IMR-90 (cell line): ENCODE data around the gene UNC13A. TPM values are rescaled to one million over a fixed set of nuclear protein-coding genes. Genes with fewer than 3 reads are reported as not detected.

Experiments
- ATAC-seq: fragments of 200-7000 bp; cut with Tn5 transposase; 2 replicates; pipeline ENCODE4 v1.9.1; 2020; ENCODE audit warnings: low read depth, mild to moderate bottlenecking, moderate library complexity
- BruUV-seq: library from RNA; stranded (reverse); fragments of 400-500 nt; replicated peaks from 2 replicates; lab custom pipeline; 2021; lab: Mats Ljungman, UMichigan
- CTCF ChIA-PET: fragments of 300-600 bp; formaldehyde crosslinking; extraction: SDS; loops from one replicate; lab custom pipeline; 2021; ENCODE audit warnings: antibody characterized with exemption; lab: Yijun Ruan, JAX
- POLR2A ChIA-PET: fragments of 300-600 bp; sonication (Branson Sonifier 250); formaldehyde crosslinking; loops from one replicate; lab custom pipeline; 2022; ENCODE audit warnings: antibody characterized with exemption; ENCODE audit not compliant: unreplicated experiment; lab: Charles Lee
- DNase-seq: peaks from one replicate; pipeline ENCODE4 v3.0.0; 2013
- H2AFZ ChIP-seq: replicated peaks from 2 replicates; pipeline ENCODE3; 2013; ENCODE audit warnings: low read length, mild to moderate bottlenecking; ENCODE audit not compliant: poor library complexity
- H2AK5ac ChIP-seq: 2 replicates; pipeline ENCODE4 v1.6.1; 2013; ENCODE audit warnings: low read depth, low read length, inconsistent platforms
- H2AK9ac ChIP-seq: replicated peaks from 2 replicates; pipeline ENCODE3; 2013; ENCODE audit warnings: mild to moderate bottlenecking, low read depth, low read length, moderate library complexity; ENCODE audit not compliant: poor library complexity
- H2BK120ac ChIP-seq: 2 replicates; pipeline ENCODE4 v1.6.1; 2013; ENCODE audit warnings: low read depth, low read length, inconsistent platforms
- H2BK15ac ChIP-seq: 3 replicates; pipeline ENCODE4 v1.6.1; 2013; ENCODE audit warnings: low read depth, low read length, inconsistent platforms
- H2BK20ac ChIP-seq: 2 replicates; pipeline ENCODE4 v1.6.1; 2013; ENCODE audit warnings: low read depth, mild to moderate bottlenecking, inconsistent platforms, low read length, moderate library complexity
- H2BK5ac ChIP-seq: 2 replicates; pipeline ENCODE4 v1.6.1; 2013; ENCODE audit warnings: mild to moderate bottlenecking, low read depth, low read length, inconsistent platforms; ENCODE audit not compliant: poor library complexity, severe bottlenecking
- H3K14ac ChIP-seq: replicated peaks from 2 replicates; pipeline ENCODE4 v1.6.1; 2013; ENCODE audit warnings: low read depth, low read length, inconsistent platforms
- H3K18ac ChIP-seq: 2 replicates; pipeline ENCODE4 v1.6.1; 2013; ENCODE audit warnings: low read depth, low read length, control low read depth
- H3K23ac ChIP-seq: 2 replicates; pipeline ENCODE4 v1.6.1; 2013; ENCODE audit warnings: low read depth, low read length, inconsistent platforms
- H3K27ac ChIP-seq: 2 replicates; pipeline ENCODE4 v1.5.1; 2013; ENCODE audit warnings: mild to moderate bottlenecking, control low read depth, low read length; ENCODE audit not compliant: insufficient read depth
- H3K27me3 ChIP-seq: 2 replicates; pipeline ENCODE4 v1.6.1; 2013; ENCODE audit warnings: low read length; ENCODE audit not compliant: control insufficient read depth, insufficient read depth
- H3K36me3 ChIP-seq: 2 replicates; pipeline ENCODE4 v1.6.1; 2013; ENCODE audit warnings: low read length, mixed read lengths; ENCODE audit not compliant: control insufficient read depth, insufficient read depth
- H3K4ac ChIP-seq: 2 replicates; pipeline ENCODE4 v1.6.1; 2013; ENCODE audit warnings: low read depth, low read length, inconsistent platforms
- H3K4me1 ChIP-seq: 2 replicates; pipeline ENCODE4 v1.6.1; 2013; ENCODE audit warnings: low read length, mixed read lengths; ENCODE audit not compliant: control insufficient read depth, insufficient read depth
- H3K4me2 ChIP-seq: 2 replicates; pipeline ENCODE4 v1.6.1; 2013; ENCODE audit warnings: low read depth, mild to moderate bottlenecking, control low read depth, low read length, moderate library complexity
- H3K4me3 ChIP-seq: 2 replicates; pipeline ENCODE4 v1.5.1; 2013; ENCODE audit warnings: low read depth, mild to moderate bottlenecking, control low read depth, low read length, moderate library complexity; ENCODE audit not compliant: insufficient read depth
- H3K56ac ChIP-seq: 2 replicates; pipeline ENCODE4 v1.6.1; 2013; ENCODE audit warnings: low read length, inconsistent platforms; ENCODE audit not compliant: insufficient read depth; ENCODE audit errors: extremely low read depth
- H3K79me1 ChIP-seq, 2 experiments: 2 replicates each; pipeline ENCODE4 v1.6.1; 2013; ENCODE audit warnings: low read length in 2 of 2, inconsistent platforms in 1 of 2, low read depth in 1 of 2
- H3K9ac ChIP-seq: 2 replicates; pipeline ENCODE4 v1.6.1; 2013; ENCODE audit warnings: low read depth, low read length, control low read depth
- H3K9me1 ChIP-seq: 2 replicates; pipeline ENCODE4 v1.6.1; 2013; ENCODE audit warnings: low read length, inconsistent platforms; ENCODE audit not compliant: insufficient read depth
- H3K9me3 ChIP-seq: 2 replicates; pipeline ENCODE4 v1.6.1; 2013; ENCODE audit warnings: low read length; ENCODE audit not compliant: control insufficient read depth, insufficient read depth
- H4K20me1 ChIP-seq: 2 replicates; pipeline ENCODE4 v1.6.1; 2013; ENCODE audit warnings: low read length, inconsistent platforms; ENCODE audit not compliant: insufficient read depth
- H4K5ac ChIP-seq: 2 replicates; pipeline ENCODE4 v1.6.1; 2013; ENCODE audit warnings: mild to moderate bottlenecking, low read depth, low read length, control low read depth
- H4K8ac ChIP-seq, 2 experiments: 2 replicates each; pipeline ENCODE4 v1.6.1; 2013; ENCODE audit warnings: low read depth in 2 of 2, low read length in 2 of 2, control low read depth in 1 of 2, inconsistent platforms in 1 of 2
- H4K91ac ChIP-seq: 2 replicates; pipeline ENCODE4 v1.6.1; 2013; ENCODE audit warnings: low read depth, low read length, inconsistent platforms; ENCODE audit not compliant: insufficient read depth
- BHLHE40 ChIP-seq: fragments of 150-350 bp; IDR thresholded peaks from 2 replicates; pipeline ENCODE4 v1.6.1; 2016; ENCODE audit warnings: mild to moderate bottlenecking, low read depth, low read length
- CEBPB ChIP-seq: IDR thresholded peaks from 2 replicates; pipeline ENCODE4 v1.6.1; 2012; ENCODE audit warnings: low read depth, low read length, improper control_type of control experiment
- CHD1 ChIP-seq: IDR thresholded peaks from 2 replicates; pipeline ENCODE4 v1.6.1; 2012; ENCODE audit warnings: low read depth, low read length, improper control_type of control experiment
- FOS ChIP-seq: fragments of 150-350 bp; IDR thresholded peaks from 2 replicates; pipeline ENCODE4 v1.6.1; 2016; ENCODE audit warnings: low read depth, low read length
- MAFK ChIP-seq: IDR thresholded peaks from 2 replicates; pipeline ENCODE4 v1.6.1; 2012; ENCODE audit warnings: low read depth, low read length, improper control_type of control experiment
- MAZ ChIP-seq: IDR thresholded peaks from 2 replicates; pipeline ENCODE4 v1.6.1; 2012; ENCODE audit warnings: low read depth, mild to moderate bottlenecking, low read length, improper control_type of control experiment, moderate library complexity, borderline replicate concordance
- MXI1 ChIP-seq: IDR thresholded peaks from 2 replicates; pipeline ENCODE4 v1.6.1; 2012; ENCODE audit warnings: low read depth, mild to moderate bottlenecking, low read length, moderate library complexity, borderline replicate concordance
- NFE2L2 ChIP-seq: fragments of 150-350 bp; IDR thresholded peaks from 2 replicates; pipeline ENCODE4 v1.6.1; 2016; ENCODE audit warnings: low read depth, mild to moderate bottlenecking, low read length
- POLR2A ChIP-seq: IDR thresholded peaks from 2 replicates; pipeline ENCODE4 v1.6.1; 2012; ENCODE audit warnings: mild to moderate bottlenecking, low read depth, low read length
- RAD21 ChIP-seq: IDR thresholded peaks from 2 replicates; pipeline ENCODE4 v1.6.1; 2012; ENCODE audit warnings: low read length, improper control_type of control experiment
- RCOR1 ChIP-seq: IDR thresholded peaks from 2 replicates; pipeline ENCODE4 v1.6.1; 2012; ENCODE audit warnings: mild to moderate bottlenecking, low read length, improper control_type of control experiment; ENCODE audit not compliant: insufficient replicate concordance
- RFX5 ChIP-seq: IDR thresholded peaks from 2 replicates; pipeline ENCODE4 v1.8.0; 2012; ENCODE audit warnings: low read depth, mild to moderate bottlenecking, low read length, moderate library complexity
- SMC3 ChIP-seq: fragments of 150-350 bp; IDR thresholded peaks from 2 replicates; pipeline ENCODE4 v1.6.1; 2016; ENCODE audit warnings: low read depth, mild to moderate bottlenecking, antibody characterized with exemption, low read length, moderate library complexity
- USF2 ChIP-seq: fragments of 150-350 bp; IDR thresholded peaks from 2 replicates; pipeline ENCODE4 v1.6.1; 2017; ENCODE audit warnings: mild to moderate bottlenecking, antibody characterized with exemption, low read length, low read depth
- WGBS, 2 experiments: methylation state at CpG; one replicate each; pipeline versions ENCODE4 v1.1.5 to v1.1.7; 2013; ENCODE audit warnings: missing lambda C conversion rate in 2 of 2; ENCODE audit not compliant: insufficient read length in 1 of 2; ENCODE audit errors: extremely low coverage in 2 of 2; 5-methylcytosine and 5-hydroxymethylcytosine counted together
- dilution Hi-C: fragments of 300-500 bp; cut with HindIII; formaldehyde crosslinking; loops from one replicate; pipeline ENCODE4 v1.14.3; 2018; ENCODE audit warnings: low sequenced_read_pairs; ENCODE audit not compliant: unreplicated experiment
- in situ Hi-C: fragments of 300-500 bp; cut with MboI; formaldehyde crosslinking; loops from 3 replicates; pipeline ENCODE4 v1.14.3; 2019; ENCODE audit warnings: low sequenced_read_pairs, inconsistent platforms, mixed read lengths
- intact Hi-C: fragments of 100-400 bp; cut with micrococcal nuclease; formaldehyde crosslinking; loops from 2 replicates; pipeline ENCODE4 v1.10.0; 2022
- polyA plus RNA-seq, 3 experiments: library from polyadenylated mRNA; depleted of rRNA; stranded (reverse); fragments of >200 nt; gene quantifications; 2 replicates each; pipeline ENCODE4 v1.2.3, GENCODE V29; 2012; ENCODE audit warnings: low replicate concordance in 1 of 3
- total RNA-seq: library from RNA; depleted of rRNA; stranded (reverse); fragments of >200 nt; gene quantifications from 2 replicates; pipeline ENCODE4 v1.2.3, GENCODE V29; 2012
- TF ChIP-seq, protein P1 (sequence below): conservative IDR thresholded peaks from 2 replicates; pipeline ENCODE4 v1.5.1; 2012; ENCODE audit warnings: mild to moderate bottlenecking, low read depth, low read length, improper control_type of control experiment
- TF ChIP-seq, protein P2 (sequence below): fragments of 150-350 bp; IDR thresholded peaks from 2 replicates; pipeline ENCODE4 v1.6.1; 2016; ENCODE audit warnings: low read depth, mild to moderate bottlenecking, low read length, moderate library complexity, borderline replicate concordance

UNC13A gene
- total and polyA plus RNA-seq, 2 of the 4 experiments (the other 2 are of a cell fraction), result 0.18 to 0.22 TPM

DNA sequence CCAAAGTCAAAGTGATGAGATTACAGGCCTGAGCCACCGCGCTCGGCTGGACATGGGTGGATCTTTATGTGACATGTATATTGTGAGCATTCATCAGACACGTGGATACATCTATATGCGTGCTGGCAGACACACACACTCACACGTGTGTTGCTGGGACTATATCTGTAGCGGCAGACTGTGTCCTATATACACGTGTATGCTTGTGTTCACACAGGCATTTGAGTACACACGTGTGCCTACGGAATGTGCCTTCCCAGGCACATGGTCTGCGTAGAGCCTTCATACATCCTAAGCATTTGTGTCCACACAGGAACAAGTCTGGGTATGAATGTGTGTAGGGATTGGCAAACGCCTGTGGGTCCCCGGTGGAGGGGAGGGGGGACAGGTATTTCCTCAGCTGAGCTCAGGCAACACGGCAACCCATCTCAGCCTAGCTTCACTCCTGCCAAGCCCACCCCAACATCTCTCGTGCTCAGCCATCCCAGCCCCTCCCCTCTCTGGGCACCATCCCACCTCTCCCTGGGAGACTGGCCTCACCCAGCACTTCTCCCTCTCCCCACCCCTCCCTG, 2.6 kb downstream of the UNC13A start:
- Histone ChIP-seq H3K4me2 (no peak overlapping the region), H3K4ac (no peak overlapping the region), H2AFZ (no peak overlapping the region), H2AK5ac (no peak overlapping the region), H4K5ac (no peak overlapping the region), H3K14ac (no peak overlapping the region), H4K91ac (no peak overlapping the region), H3K9me1 (peaks cover 13% of the 10 kb centered on the region), H4K20me1 (peaks cover 4% of the 10 kb centered on the region), H3K23ac (no peak overlapping the region), H3K9ac (no peak overlapping the region), H3K79me1 (no peaks in the 10 kb centered on the region), H2BK5ac (no peak overlapping the region), H4K8ac (peak overlapping the region in 1 of 2 experiments; percentile 16; a peak in 1 of 4 replicates), H2BK20ac (no peak overlapping the region), H2BK120ac (no peak overlapping the region), H3K18ac (no peak overlapping the region), H2BK15ac (no peak overlapping the region), H3K4me3 (no peak overlapping the region), H3K56ac (no peak overlapping the region), H3K27ac (no peak overlapping the region), H3K27me3 (peaks cover 21% of the 10 kb centered on the region), H3K4me1 (peaks cover 4% of the 10 kb centered on the region), H2AK9ac (no peak overlapping the region), H3K36me3 (no peaks in the 10 kb centered on the region), H3K9me3 (no peaks in the 10 kb centered on the region)
- in situ Hi-C loops (no loop called here), intact Hi-C loops (no loop called here), dilution Hi-C loops (no loop called here)
- no peak for ATAC-seq
- no peak for DNase-seq
- no peak for TF ChIP-seq MAZ
- TF ChIP-seq MAFK, result no peak
- TF ChIP-seq SMC3, result no peak
- no peak for TF ChIP-seq NFE2L2
- no peak for TF ChIP-seq CEBPB
- TF ChIP-seq RCOR1, result no peak
- TF ChIP-seq, protein P1, sequence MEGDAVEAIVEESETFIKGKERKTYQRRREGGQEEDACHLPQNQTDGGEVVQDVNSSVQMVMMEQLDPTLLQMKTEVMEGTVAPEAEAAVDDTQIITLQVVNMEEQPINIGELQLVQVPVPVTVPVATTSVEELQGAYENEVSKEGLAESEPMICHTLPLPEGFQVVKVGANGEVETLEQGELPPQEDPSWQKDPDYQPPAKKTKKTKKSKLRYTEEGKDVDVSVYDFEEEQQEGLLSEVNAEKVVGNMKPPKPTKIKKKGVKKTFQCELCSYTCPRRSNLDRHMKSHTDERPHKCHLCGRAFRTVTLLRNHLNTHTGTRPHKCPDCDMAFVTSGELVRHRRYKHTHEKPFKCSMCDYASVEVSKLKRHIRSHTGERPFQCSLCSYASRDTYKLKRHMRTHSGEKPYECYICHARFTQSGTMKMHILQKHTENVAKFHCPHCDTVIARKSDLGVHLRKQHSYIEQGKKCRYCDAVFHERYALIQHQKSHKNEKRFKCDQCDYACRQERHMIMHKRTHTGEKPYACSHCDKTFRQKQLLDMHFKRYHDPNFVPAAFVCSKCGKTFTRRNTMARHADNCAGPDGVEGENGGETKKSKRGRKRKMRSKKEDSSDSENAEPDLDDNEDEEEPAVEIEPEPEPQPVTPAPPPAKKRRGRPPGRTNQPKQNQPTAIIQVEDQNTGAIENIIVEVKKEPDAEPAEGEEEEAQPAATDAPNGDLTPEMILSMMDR, result no peak
- TF ChIP-seq POLR2A, result no peak
- no peak for TF ChIP-seq FOS
- TF ChIP-seq MXI1, result no peak
- no peak for TF ChIP-seq RAD21
- no peak for TF ChIP-seq RFX5
- TF ChIP-seq, protein P2, sequence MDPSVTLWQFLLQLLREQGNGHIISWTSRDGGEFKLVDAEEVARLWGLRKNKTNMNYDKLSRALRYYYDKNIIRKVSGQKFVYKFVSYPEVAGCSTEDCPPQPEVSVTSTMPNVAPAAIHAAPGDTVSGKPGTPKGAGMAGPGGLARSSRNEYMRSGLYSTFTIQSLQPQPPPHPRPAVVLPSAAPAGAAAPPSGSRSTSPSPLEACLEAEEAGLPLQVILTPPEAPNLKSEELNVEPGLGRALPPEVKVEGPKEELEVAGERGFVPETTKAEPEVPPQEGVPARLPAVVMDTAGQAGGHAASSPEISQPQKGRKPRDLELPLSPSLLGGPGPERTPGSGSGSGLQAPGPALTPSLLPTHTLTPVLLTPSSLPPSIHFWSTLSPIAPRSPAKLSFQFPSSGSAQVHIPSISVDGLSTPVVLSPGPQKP, result no peak
- TF ChIP-seq BHLHE40, result no peak
- no peak for TF ChIP-seq CHD1
- TF ChIP-seq USF2, result no peak
- ChIA-PET POLR2A (no interaction called here), CTCF (interaction anchor here (0.6 kb wide), 1 partner anchor 9 kb away, joined by 4 read pairs; no protein-coding TSS in a partner anchor)
- 68% methylated on average over 8 of the region's 15 CpGs; no CpG with 5 or more reads in 1 of the 2 experiments for WGBS, 2 experiments
- no TSS peak for BruUV-seq
